PC-3 (cell line): ENCODE measurements around the gene TMEM11. TPM values are rescaled to one million over a fixed set of nuclear protein-coding genes. Genes with fewer than 3 reads are reported as not detected.
"Not testable (repeated sequence)": the region's sequence is repeated elsewhere in the genome, so short reads cannot be mapped to it uniquely, and the experiment has no call there.

Experiments used
- ATAC-seq: fragments of 200-7000 bp; cut with Tn5 transposase; 2 replicates; pipeline ENCODE4 v1.9.1; 2020; ENCODE audit warnings: mild to moderate bottlenecking, moderate library complexity
- BruUV-seq: library from RNA; stranded (reverse); fragments of 400-500 nt; replicated peaks from 2 replicates; lab custom pipeline; 2021; lab: Mats Ljungman, UMichigan
- CTCF ChIA-PET: fragments of 300-600 bp; sonication (Branson Sonifier 250); formaldehyde crosslinking; loops from one replicate; lab custom pipeline; 2022; ENCODE audit warnings: antibody characterized with exemption; lab: Charles Lee
- POLR2A ChIA-PET: fragments of 300-600 bp; sonication (Branson Sonifier 250); formaldehyde crosslinking; loops from one replicate; lab custom pipeline; 2022; ENCODE audit warnings: antibody characterized with exemption; ENCODE audit not compliant: unreplicated experiment; lab: Charles Lee
- DNase-seq: peaks from one replicate; pipeline ENCODE4 v3.0.0-alpha.2; 2015
- H2AFZ ChIP-seq: fragments of 300-600 bp; sonication (generic); 2 replicates; pipeline ENCODE4 v1.6.0; 2016; ENCODE audit warnings: antibody characterized with exemption, low read length
- H3F3A ChIP-seq: fragments of 300-600 bp; sonication (generic); one replicate; pipeline ENCODE4 v1.6.0; 2017; ENCODE audit warnings: antibody characterized with exemption, low read length, control low read depth, mild to moderate bottlenecking; ENCODE audit not compliant: unreplicated experiment
- H3K27ac ChIP-seq: fragments of 300-600 bp; sonication (generic); 2 replicates; pipeline ENCODE4 v1.5.1; 2016; ENCODE audit warnings: mild to moderate bottlenecking, low read length
- H3K27me3 ChIP-seq: fragments of 300-600 bp; sonication (generic); 2 replicates; pipeline ENCODE4 v1.6.1; 2016; ENCODE audit warnings: low read length, mixed read lengths
- H3K36me3 ChIP-seq: fragments of 300-600 bp; sonication (generic); 2 replicates; pipeline ENCODE4 v1.6.1; 2016; ENCODE audit warnings: low read depth, mixed run types, low read length, mixed read lengths
- H3K4me1 ChIP-seq: fragments of 300-600 bp; sonication (generic); 2 replicates; pipeline ENCODE4 v1.5.1; 2016; ENCODE audit warnings: low read length; ENCODE audit not compliant: insufficient read depth
- H3K4me2 ChIP-seq: fragments of 300-600 bp; sonication (generic); 2 replicates; pipeline ENCODE4 v1.6.0; 2016; ENCODE audit warnings: low read length
- H3K4me3 ChIP-seq: fragments of 300-600 bp; sonication (generic); 2 replicates; pipeline ENCODE4 v1.5.1; 2016; ENCODE audit warnings: mild to moderate bottlenecking, low read length, mixed read lengths
- H3K79me2 ChIP-seq: fragments of 300-600 bp; sonication (generic); 2 replicates; pipeline ENCODE4 v1.6.1; 2017; ENCODE audit warnings: low read length, mixed read lengths
- H3K9ac ChIP-seq: fragments of 300-600 bp; sonication (generic); 2 replicates; pipeline ENCODE4 v1.6.0; 2016; ENCODE audit warnings: mild to moderate bottlenecking, low read length
- H3K9me2 ChIP-seq: fragments of 300-600 bp; sonication (generic); replicated peaks from 2 replicates; pipeline ENCODE4 v1.6.1; 2016; ENCODE audit warnings: mixed run types, low read length, mixed read lengths
- H3K9me3 ChIP-seq: fragments of 300-600 bp; sonication (generic); 2 replicates; pipeline ENCODE4 v1.6.1; 2016; ENCODE audit warnings: low read length, mixed read lengths
- H4K20me1 ChIP-seq: fragments of 300-600 bp; sonication (generic); 2 replicates; pipeline ENCODE4 v1.6.1; 2016; ENCODE audit warnings: low read length, mixed read lengths
- EZH2 ChIP-seq: fragments of 300-600 bp; sonication (generic); IDR thresholded peaks from one replicate; pipeline ENCODE4 v1.6.1; 2017; ENCODE audit warnings: antibody characterized with exemption, mild to moderate bottlenecking, low read length; ENCODE audit not compliant: unreplicated experiment
- EZH2phosphoT487 ChIP-seq: fragments of 300-600 bp; sonication (generic); IDR thresholded peaks from 2 replicates; pipeline ENCODE4 v1.6.1; 2018; ENCODE audit warnings: mild to moderate bottlenecking, antibody characterized with exemption, low read length, borderline replicate concordance
- intact Hi-C: fragments of 100-400 bp; cut with micrococcal nuclease; formaldehyde crosslinking; loops from 2 replicates; pipeline ENCODE4 v1.9.0; 2023
- total RNA-seq: library from RNA; depleted of rRNA; stranded (reverse); fragments of >200 nt; gene quantifications from 2 replicates; pipeline ENCODE4 v1.2.3, GENCODE V29; 2014
- TF ChIP-seq, protein P1 (sequence below): fragments of 300-600 bp; sonication (generic); conservative IDR thresholded peaks from 2 replicates; pipeline ENCODE4 v1.5.1; 2017; ENCODE audit warnings: antibody characterized with exemption, low read depth, mild to moderate bottlenecking, low read length

TMEM11 gene
- total RNA-seq, 1 experiment from 2014 or later, result 70.8 TPM

DNA sequence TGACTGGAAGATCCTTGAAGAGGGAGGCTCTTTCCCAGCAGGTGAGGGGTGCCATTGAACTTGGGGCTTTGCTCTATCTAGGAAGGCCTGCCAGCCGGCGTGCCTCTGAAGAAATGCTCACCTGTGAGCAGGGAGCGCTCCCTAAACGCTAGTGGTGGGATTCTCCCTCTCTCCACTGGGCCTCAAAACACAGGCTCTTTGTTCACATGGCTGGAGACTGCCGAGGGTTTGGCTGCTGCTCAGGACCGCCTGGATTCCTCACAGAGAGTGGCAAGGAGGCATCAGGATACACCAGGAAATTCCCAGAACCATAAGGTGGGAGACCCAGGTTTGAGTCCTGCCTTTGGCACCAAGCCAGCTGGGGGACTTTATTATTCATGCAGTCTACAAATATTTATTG is 17.6 kb upstream of the TMEM11 start:
- Histone ChIP-seq H3K9me3 (no peaks in the 10 kb centered on the region), H3K36me3 (no peaks in the 10 kb centered on the region; the same call in 1 of the 2 replicates), H4K20me1 (no peaks in the 10 kb centered on the region), H3K4me2 (no peak overlapping the region), H2AFZ (no peak overlapping the region), H3K9ac (no peak overlapping the region), H3K27me3 (no peaks in the 10 kb centered on the region), H3K27ac (no peak overlapping the region), H3K4me1 (no peaks in the 10 kb centered on the region), H3K79me2 (no peaks in the 10 kb centered on the region), H3K4me3 (no peak overlapping the region), H3K9me2 (no peaks in the 10 kb centered on the region), H3F3A (no peaks in the 10 kb centered on the region)
- no peak for ATAC-seq
- CTCF ChIA-PET, result no interaction called here
- BruUV-seq, result no TSS peak
- intact Hi-C loops, result no loop called here
- DNase-seq, result no peak
- POLR2A ChIA-PET, result interaction anchor here (0.6 kb wide), 1 partner anchor 188 kb away, joined by 3 read pairs; no protein-coding TSS in a partner anchor
- no peak for TF ChIP-seq EZH2phosphoT487
- TF ChIP-seq EZH2, result no peak
- TF ChIP-seq, protein P1, sequence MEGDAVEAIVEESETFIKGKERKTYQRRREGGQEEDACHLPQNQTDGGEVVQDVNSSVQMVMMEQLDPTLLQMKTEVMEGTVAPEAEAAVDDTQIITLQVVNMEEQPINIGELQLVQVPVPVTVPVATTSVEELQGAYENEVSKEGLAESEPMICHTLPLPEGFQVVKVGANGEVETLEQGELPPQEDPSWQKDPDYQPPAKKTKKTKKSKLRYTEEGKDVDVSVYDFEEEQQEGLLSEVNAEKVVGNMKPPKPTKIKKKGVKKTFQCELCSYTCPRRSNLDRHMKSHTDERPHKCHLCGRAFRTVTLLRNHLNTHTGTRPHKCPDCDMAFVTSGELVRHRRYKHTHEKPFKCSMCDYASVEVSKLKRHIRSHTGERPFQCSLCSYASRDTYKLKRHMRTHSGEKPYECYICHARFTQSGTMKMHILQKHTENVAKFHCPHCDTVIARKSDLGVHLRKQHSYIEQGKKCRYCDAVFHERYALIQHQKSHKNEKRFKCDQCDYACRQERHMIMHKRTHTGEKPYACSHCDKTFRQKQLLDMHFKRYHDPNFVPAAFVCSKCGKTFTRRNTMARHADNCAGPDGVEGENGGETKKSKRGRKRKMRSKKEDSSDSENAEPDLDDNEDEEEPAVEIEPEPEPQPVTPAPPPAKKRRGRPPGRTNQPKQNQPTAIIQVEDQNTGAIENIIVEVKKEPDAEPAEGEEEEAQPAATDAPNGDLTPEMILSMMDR, result no peak

DNA sequence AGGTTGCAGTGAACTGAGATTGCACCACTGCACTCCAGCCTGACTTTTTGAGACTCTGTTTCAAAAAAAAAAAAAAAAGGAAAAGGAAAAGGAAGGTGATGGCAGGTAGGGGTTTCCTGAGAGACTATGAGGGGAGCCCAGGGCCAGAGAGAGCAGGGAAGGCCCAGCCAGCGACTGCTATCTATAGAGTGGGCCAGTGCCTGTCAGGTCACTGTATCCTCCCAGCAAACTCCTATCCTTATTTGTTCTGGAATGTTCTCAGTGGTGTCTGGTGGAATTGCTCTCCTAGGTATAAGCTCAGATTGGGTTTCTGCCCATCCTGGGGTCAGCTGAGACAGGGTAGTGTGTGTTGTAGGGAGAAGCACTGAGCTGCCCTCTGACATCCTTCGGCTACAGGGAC is 14.9 kb upstream of the TMEM11 start:
- ChIA-PET POLR2A (no interaction called here), CTCF (no interaction called here)
- H3K4me1 ChIP-seq, result no peaks in the 10 kb centered on the region
- no peak overlapping the region for H3K27ac ChIP-seq
- no peaks in the 10 kb centered on the region for H4K20me1 ChIP-seq
- H3K36me3 ChIP-seq, result no peaks in the 10 kb centered on the region; the same call in 1 of the 2 replicates
- no peak for TF ChIP-seq EZH2
- TF ChIP-seq, protein P1, result no peak
- TF ChIP-seq EZH2phosphoT487, result no peak
- H3K79me2 ChIP-seq, result no peaks in the 10 kb centered on the region
- no peak overlapping the region for H3K4me3 ChIP-seq
- H3K27me3 ChIP-seq, result no peaks in the 10 kb centered on the region
- H3F3A ChIP-seq, result no peaks in the 10 kb centered on the region
- H2AFZ ChIP-seq, result no peak overlapping the region
- H3K9ac ChIP-seq, result no peak overlapping the region
- no TSS peak for BruUV-seq
- H3K9me2 ChIP-seq, result no peaks in the 10 kb centered on the region
- no peak overlapping the region for H3K4me2 ChIP-seq
- DNase-seq, result no peak
- intact Hi-C loops, result no loop called here
- no peak for ATAC-seq
- no peaks in the 10 kb centered on the region for H3K9me3 ChIP-seq

DNA sequence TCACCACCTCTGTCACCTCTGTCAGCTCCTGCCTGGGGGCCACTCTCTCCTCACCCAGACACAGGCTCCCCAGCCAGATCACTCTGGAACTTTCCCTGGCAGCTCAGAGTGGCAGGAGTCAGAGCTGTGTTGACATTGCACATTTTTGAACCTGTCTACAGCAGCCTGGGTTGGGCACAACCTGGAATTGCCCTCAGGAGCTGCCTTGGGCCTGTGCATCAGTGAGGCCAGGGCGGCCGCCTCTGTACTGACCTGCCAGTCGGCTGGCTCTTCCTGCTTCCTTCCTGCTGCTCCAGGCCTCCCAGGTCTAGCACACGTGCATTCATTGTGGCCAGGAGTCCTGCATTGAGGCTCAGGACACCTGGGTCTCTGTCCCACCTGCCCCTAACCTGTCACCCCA is 14.2 kb upstream of the TMEM11 start:
- H3K27me3 ChIP-seq, result no peaks in the 10 kb centered on the region
- H3K9me2 ChIP-seq, result no peaks in the 10 kb centered on the region
- no peak overlapping the region for H2AFZ ChIP-seq
- no peaks in the 10 kb centered on the region for H3K9me3 ChIP-seq
- no peaks in the 10 kb centered on the region for H3K79me2 ChIP-seq
- TF ChIP-seq EZH2 (no peak), EZH2phosphoT487 (no peak)
- no peak overlapping the region for H3K9ac ChIP-seq
- H3F3A ChIP-seq, result no peaks in the 10 kb centered on the region
- peak; percentile 17 for DNase-seq
- ATAC-seq, result no peak
- no peaks in the 10 kb centered on the region for H3K4me1 ChIP-seq
- H3K4me3 ChIP-seq, result no peak overlapping the region
- intact Hi-C loops, result no loop called here
- H3K4me2 ChIP-seq, result no peak overlapping the region
- no peak overlapping the region for H3K27ac ChIP-seq
- peaks cover under 1% of the 10 kb centered on the region; the same call in 1 of the 2 replicates for H3K36me3 ChIP-seq
- H4K20me1 ChIP-seq, result no peaks in the 10 kb centered on the region
- CTCF ChIA-PET, result no interaction called here
- no TSS peak for BruUV-seq
- POLR2A ChIA-PET, result no interaction called here

DNA sequence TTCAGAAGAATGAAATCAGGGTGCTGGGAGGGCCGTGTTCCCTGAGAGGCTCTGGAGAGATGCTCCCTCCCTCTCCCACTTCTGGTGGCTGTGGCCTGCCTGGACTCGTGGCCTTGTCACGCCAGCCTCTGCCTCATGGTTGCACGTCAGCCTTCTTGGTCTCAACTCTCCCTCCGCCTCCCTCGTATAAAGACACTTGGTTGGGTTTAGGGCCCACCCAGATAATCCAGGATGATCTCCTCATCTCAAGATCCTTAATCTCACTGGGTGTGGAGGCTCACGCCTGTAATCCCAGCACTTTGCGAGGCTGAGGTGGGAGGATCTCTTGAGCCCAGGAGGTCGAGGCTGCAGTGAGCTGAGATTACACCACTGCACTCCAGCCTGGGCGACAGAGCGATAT is 13.3 kb upstream of the TMEM11 start:
- H3K4me1 ChIP-seq, H3K27me3 ChIP-seq, ATAC-seq, H3K9me3 ChIP-seq, H3K27ac ChIP-seq, H3K9ac ChIP-seq, DNase-seq, H3K9me2 ChIP-seq, POLR2A ChIA-PET, intact Hi-C loops, BruUV-seq, CTCF ChIA-PET, H3K79me2 ChIP-seq, H3F3A ChIP-seq, H3K36me3 ChIP-seq, H2AFZ ChIP-seq, H3K4me2 ChIP-seq, H4K20me1 ChIP-seq, H3K4me3 ChIP-seq: not testable (repeated sequence)
